BE2C (cell line): ENCODE results near the gene CATSPERZ.

Experiments
- DNase-seq: peaks from one replicate; pipeline ENCODE4 v3.0.0-alpha.2; 2020
- H3K27me3 ChIP-seq: fragments of 250-450 bp; sonication (Bioruptor Pico); 2 replicates; pipeline ENCODE4 v1.5.1; 2020; ENCODE audit warnings: mild to moderate bottlenecking
- H3K36me3 ChIP-seq: fragments of 250-450 bp; sonication (Bioruptor Pico); 2 replicates; pipeline ENCODE4 v1.5.1; 2020; ENCODE audit warnings: mild to moderate bottlenecking
- H3K4me1 ChIP-seq: fragments of 250-450 bp; sonication (Bioruptor Pico); 2 replicates; pipeline ENCODE4 v1.5.1; 2020
- H3K4me3 ChIP-seq: 2 replicates; pipeline ENCODE4 v1.5.1; 2011; ENCODE audit warnings: low read depth, low read length
- H3K9me3 ChIP-seq: fragments of 250-450 bp; sonication (Bioruptor Pico); 2 replicates; pipeline ENCODE4 v1.5.1; 2020
- TF ChIP-seq, protein P1 (sequence below): IDR thresholded peaks from 2 replicates; pipeline ENCODE4 v1.5.1; 2012; ENCODE audit warnings: mild to moderate bottlenecking, low read depth, low read length

CATSPERZ gene

DNA sequence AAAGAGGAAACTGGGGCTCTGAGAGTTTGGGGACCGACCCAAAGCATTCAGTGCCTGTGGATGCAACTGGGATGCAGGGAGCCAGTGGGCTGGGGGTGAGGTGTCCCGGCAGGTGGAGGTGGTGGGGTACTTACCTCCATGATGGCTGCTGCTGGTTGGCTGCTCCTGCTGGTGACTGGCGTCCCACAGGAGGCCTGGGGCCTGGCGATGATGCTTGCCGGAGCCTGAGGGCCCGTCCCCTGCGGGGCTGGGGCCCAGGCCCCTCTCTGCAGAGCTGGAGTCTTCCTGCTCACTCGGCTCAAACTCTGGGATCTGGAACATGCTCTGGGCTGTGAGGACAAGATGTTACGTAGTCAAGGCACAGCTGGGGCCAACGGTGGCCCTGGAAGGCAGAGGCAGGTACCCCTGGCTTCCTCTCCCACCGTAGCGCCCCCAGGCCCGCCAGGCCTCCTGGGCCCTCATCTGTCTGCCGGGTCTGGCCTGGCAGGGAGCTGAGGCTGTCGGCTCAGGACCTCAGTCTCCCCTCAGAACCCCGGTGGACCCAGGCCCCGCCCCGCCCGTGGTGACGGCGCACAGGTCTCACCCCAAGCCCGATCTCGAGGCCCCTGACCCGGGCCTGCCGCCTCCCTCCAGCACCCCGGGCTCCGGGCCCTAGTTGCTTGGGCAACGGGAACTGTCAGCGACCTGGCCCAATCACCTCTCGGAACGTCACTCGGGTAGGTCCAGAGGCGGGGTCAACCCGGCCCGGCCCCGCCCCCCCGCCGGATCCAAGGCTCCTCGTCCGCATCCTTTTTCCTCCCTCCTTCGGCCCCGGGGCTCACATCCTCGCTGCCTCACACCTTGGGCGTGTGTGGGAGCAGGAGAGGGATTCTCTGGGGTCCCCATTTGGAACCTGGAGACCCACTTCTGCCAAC is 15.9 kb upstream of the CATSPERZ start, which contains the start of gene BAD:
TSS of gene BAD (minus strand) at position 618 of the 914 bp plus-strand sequence. CDS start at position 321, 297 bp downstream.
- peak; percentile 91 for DNase-seq
- Histone ChIP-seq H3K36me3 (no peaks in the 10 kb centered on the region), H3K4me1 (no peaks in the 10 kb centered on the region), H3K4me3 (peak within 1 kb of the TSS; percentile 69), H3K9me3 (no peaks in the 10 kb centered on the region), H3K27me3 (no peaks in the 10 kb centered on the region)
- TF ChIP-seq, protein P1, sequence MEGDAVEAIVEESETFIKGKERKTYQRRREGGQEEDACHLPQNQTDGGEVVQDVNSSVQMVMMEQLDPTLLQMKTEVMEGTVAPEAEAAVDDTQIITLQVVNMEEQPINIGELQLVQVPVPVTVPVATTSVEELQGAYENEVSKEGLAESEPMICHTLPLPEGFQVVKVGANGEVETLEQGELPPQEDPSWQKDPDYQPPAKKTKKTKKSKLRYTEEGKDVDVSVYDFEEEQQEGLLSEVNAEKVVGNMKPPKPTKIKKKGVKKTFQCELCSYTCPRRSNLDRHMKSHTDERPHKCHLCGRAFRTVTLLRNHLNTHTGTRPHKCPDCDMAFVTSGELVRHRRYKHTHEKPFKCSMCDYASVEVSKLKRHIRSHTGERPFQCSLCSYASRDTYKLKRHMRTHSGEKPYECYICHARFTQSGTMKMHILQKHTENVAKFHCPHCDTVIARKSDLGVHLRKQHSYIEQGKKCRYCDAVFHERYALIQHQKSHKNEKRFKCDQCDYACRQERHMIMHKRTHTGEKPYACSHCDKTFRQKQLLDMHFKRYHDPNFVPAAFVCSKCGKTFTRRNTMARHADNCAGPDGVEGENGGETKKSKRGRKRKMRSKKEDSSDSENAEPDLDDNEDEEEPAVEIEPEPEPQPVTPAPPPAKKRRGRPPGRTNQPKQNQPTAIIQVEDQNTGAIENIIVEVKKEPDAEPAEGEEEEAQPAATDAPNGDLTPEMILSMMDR, result no peak

DNA sequence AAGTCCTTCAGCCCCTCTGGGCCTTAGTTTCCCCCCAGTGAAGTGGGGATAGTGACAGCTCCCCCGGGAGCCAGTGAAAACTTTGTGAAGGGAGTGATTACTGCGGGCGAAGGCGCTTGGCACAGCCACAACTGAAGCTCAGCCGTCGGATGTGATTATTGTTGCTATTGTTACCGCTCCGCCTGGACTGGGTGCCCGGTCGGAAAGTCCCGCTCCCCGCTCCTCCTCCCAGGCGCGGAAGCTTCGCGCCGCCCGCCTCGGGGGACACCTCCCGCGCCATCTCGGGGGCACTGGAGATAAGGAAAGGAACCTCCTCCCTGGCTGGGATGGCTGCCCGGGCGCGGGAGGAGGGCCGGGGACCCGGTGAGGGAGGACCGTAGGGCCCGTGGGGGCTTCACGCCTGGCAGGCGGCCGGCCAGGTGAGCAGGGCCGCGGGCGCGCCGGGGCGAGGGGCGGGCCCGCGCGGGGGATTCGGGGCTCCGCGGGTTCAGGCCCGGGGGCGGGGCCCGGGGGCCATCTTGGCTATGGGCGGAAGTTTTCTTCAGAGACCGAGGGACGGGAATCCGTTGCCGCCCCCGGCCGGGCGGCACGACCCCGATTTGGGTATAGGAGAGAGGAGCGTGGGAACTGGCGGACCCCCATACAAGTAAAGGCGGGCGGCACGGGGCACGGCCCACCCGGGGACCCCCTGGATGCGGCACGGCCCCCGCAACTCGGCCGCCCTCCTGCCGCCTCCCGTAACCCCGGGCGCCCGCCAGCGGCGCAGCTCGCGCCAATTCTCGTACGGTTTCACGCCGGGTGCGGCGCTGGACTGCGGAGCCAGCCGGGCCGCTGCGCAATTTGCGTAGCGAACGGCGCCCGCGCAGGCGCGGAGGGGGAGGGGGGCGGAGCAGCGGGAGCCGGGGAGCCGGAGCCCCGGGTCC is 14.9 kb upstream of the CATSPERZ start, which contains the start of gene GPR137:
TSS of gene GPR137 (plus strand) at position 887 of the 923 bp plus-strand sequence. CDS start 677 bp downstream, outside the sequence.
- peak within 1 kb of the TSS; percentile 69 for H3K4me3 ChIP-seq
- peak; percentile 74 for DNase-seq
- TF ChIP-seq, protein P1, result no peak
- H3K9me3 ChIP-seq, result no peaks in the 10 kb centered on the region
- H3K4me1 ChIP-seq, result no peaks in the 10 kb centered on the region
- H3K27me3 ChIP-seq, result peaks cover 2% of the 10 kb centered on the region; the same call in 1 of the 2 replicates
- H3K36me3 ChIP-seq, result no peaks in the 10 kb centered on the region

DNA sequence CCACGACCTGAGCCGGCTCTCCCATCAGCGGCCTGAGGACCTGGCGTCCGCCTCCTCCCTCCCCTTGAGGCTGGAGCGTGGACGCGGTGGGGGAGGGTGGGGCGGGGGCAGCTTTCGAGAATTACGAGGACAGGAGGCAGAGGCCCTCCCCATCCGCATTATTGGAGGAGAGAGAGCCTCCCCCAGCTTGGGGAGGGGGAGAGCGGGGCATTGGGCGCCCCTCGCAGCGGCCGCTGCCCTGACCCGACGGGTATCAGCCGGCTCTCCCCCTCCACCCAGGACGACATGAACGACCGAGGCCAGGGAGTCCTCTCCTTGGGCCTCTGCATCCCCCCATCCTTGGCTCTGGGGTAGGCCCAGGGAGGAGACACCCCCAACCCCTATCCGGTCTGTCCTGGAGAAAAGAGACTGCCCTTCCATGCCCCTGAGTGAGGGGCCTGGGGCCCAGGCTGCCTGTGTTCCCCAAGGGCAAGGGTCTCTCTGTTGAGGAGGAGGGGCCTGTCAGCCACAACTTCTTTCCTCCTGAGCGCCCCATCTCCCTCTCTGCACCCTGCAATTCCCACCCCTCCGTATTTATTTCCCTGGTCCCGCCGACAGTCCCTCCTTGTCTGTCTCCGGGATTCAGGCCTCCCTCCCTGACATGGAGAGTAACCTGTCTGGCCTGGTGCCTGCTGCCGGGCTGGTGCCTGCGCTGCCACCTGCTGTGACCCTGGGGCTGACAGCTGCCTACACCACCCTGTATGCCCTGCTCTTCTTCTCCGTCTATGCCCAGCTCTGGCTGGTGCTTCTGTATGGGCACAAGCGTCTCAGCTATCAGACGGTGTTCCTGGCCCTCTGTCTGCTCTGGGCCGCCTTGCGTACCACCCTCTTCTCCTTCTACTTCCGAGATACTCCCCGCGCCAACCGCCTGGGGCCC is 14.0 kb upstream of the CATSPERZ start:
- peak overlapping the region; percentile 69 for H3K4me3 ChIP-seq
- no peak for DNase-seq
- H3K36me3 ChIP-seq, result no peaks in the 10 kb centered on the region
- H3K4me1 ChIP-seq, result no peaks in the 10 kb centered on the region
- peaks cover 11% of the 10 kb centered on the region for H3K27me3 ChIP-seq
- TF ChIP-seq, protein P1, result 0 out of 2 replicates have a peak, but pooled peaks have one; percentile 19
- no peaks in the 10 kb centered on the region for H3K9me3 ChIP-seq

DNA sequence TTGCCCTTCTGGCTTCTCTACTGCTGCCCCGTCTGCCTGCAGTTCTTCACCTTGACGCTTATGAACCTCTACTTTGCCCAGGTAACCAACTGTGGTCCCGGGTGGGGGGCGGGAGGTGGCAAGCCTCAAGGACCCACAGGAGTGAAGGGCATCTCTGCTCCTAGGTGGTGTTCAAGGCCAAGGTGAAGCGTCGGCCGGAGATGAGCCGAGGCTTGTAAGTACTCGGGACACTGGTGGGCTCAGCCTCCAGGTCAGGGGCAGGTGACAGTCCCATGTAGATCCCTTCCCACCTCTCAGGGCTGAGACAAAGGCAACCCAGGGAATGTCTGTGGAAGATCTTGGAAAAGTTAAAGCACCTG is 13.4 kb upstream of the CATSPERZ start:
- H3K4me3 ChIP-seq, result no peak overlapping the region
- H3K36me3 ChIP-seq, result no peaks in the 10 kb centered on the region

More for the DNA sequence above, 13.4 kb upstream of the CATSPERZ start:
- Histone ChIP-seq H3K4me1 (no peaks in the 10 kb centered on the region), H3K27me3 (peaks cover 17% of the 10 kb centered on the region), H3K9me3 (no peaks in the 10 kb centered on the region)
- no peak for DNase-seq
- TF ChIP-seq, protein P1, result no peak
